IPS DF 19.7 (cell line): ENCODE data around the gene TRIM34.
A peak's percentile ranks its signal among the peaks of the same experiment; 100 is the strongest.
"Not testable (repeated sequence)": the region's sequence is repeated elsewhere in the genome, so short reads cannot be mapped to it uniquely, and the experiment has no call there.

Source experiments
- DNase-seq: peaks from one replicate; pipeline ENCODE4 v3.0.0-alpha.2; 2013; ENCODE audit warnings: low read depth, low spot score

Gene TRIM34

GRCh38 chr11:5624489-5625279, at the start of gene TRIM34:
TSS of gene TRIM34 (plus strand) at chr11:5625001. CDS start at chr11:5632332, 7,331 bp downstream.
- peak; percentile 38 for DNase-seq

- DNase-seq = no peak
These were observed 49.6 kb upstream of the TRIM34 start for GRCh38 chr11:5575152-5575551.

- DNase-seq = no peak
These were observed 47.7 kb upstream of the TRIM34 start for GRCh38 chr11:5577101-5577500.

- DNase-seq = no peak
These were observed 44.2 kb upstream of the TRIM34 start, which contains the start of gene OR52B6 for GRCh38 chr11:5580577-5580976. TSS of gene OR52B6 (plus strand) at chr11:5580877. CDS start at chr11:5580877, 0 bp downstream.

- no peak for DNase-seq
These were observed 43.8 kb upstream of the TRIM34 start for GRCh38 chr11:5581014-5581413.

- not testable (repeated sequence) for DNase-seq
These were observed 40.3 kb upstream of the TRIM34 start for GRCh38 chr11:5584458-5584857.

GRCh38 chr11:5589906-5590305, 34.9 kb upstream of the TRIM34 start:
- not testable (repeated sequence) for DNase-seq

GRCh38 chr11:5591613-5592012, 33.2 kb upstream of the TRIM34 start:
- DNase-seq = no peak

GRCh38 chr11:5592615-5593014, 32.2 kb upstream of the TRIM34 start:
- no peak for DNase-seq

- no peak for DNase-seq
These were observed 31.7 kb upstream of the TRIM34 start for GRCh38 chr11:5593146-5593545.

- DNase-seq = no peak
These were observed 28.1 kb upstream of the TRIM34 start, which contains the start of gene TRIM6 for GRCh38 chr11:5596607-5597201. TSS of gene TRIM6 (plus strand) at chr11:5596637. CDS start at chr11:5596898, 261 bp downstream.

- no peak for DNase-seq
These were observed 26.8 kb upstream of the TRIM34 start for GRCh38 chr11:5597953-5598352.

GRCh38 chr11:5600374-5600851, 24.4 kb upstream of the TRIM34 start:
- DNase-seq = peak; percentile 61

- not testable (repeated sequence) for DNase-seq
These were observed 22.0 kb upstream of the TRIM34 start for GRCh38 chr11:5602791-5603190.

- no peak for DNase-seq
These were observed 21.5 kb upstream of the TRIM34 start for GRCh38 chr11:5603326-5603725.

GRCh38 chr11:5604896-5605295, 19.9 kb upstream of the TRIM34 start:
- DNase-seq = no peak

GRCh38 chr11:5605849-5606248, 19.0 kb upstream of the TRIM34 start:
- DNase-seq = no peak

- DNase-seq = no peak
These were observed 16.0 kb upstream of the TRIM34 start for GRCh38 chr11:5608808-5609207.

- DNase-seq = no peak
These were observed 14.4 kb upstream of the TRIM34 start for GRCh38 chr11:5610446-5610845.

GRCh38 chr11:5611627-5612026, 13.2 kb upstream of the TRIM34 start:
- no peak for DNase-seq

GRCh38 chr11:5618807-5619206, 6.0 kb upstream of the TRIM34 start:
- DNase-seq = no peak

- no peak for DNase-seq
These were observed 3.9 kb upstream of the TRIM34 start for GRCh38 chr11:5620651-5621521.
